Pancreas (tissue), 10 donors: Measurements from ENCODE around the gene GAA. TPM values are rescaled to one million over a fixed set of nuclear protein-coding genes. Genes with fewer than 3 reads are reported as not detected.

ENCODE experiments used
- ATAC-seq, 4 donors: fragments of 200-7000 bp; cut with Tn5 transposase; one replicate each; pipeline versions ENCODE4 v1.8.0 to v1.9.1; 2020; ENCODE audit warnings: mild to moderate bottlenecking in 4 of 4, moderate library complexity in 4 of 4
- DNase-seq, 6 donors: peaks; one replicate each; pipeline ENCODE4 v3.0.0-alpha.2; 2020
- FAIRE-seq: peaks from 2 replicates; lab custom pipeline; 2012; peaks lifted over from hg19 to GRCh38; lab: Jason Lieb, UNC
- H3K27ac ChIP-seq, 4 donors: fragments of 200-600 bp; sonication (generic); 1 replicate in 3 of 4; 2 replicates in 1 of 4; pipeline versions ENCODE4 v1.5.0 to v1.8.0; 2020
- H3K27me3 ChIP-seq, 4 donors: fragments of 200-600 bp; one replicate each; pipeline ENCODE4 v1.8.0; 2021
- H3K36me3 ChIP-seq, 3 donors: fragments of 200-600 bp; sonication (generic) in 1 of 3; one replicate each; pipeline versions ENCODE4 v1.5.0 to v1.8.0; 2020 to 2021
- H3K4me1 ChIP-seq, 3 donors: fragments of 200-600 bp; one replicate each; pipeline ENCODE4 v1.8.0; 2021
- H3K4me3 ChIP-seq, 4 donors: fragments of 200-600 bp; sonication (generic) in 2 of 4; one replicate each; pipeline versions ENCODE4 v1.5.0 to v1.8.0; 2020 to 2021
- H3K9me3 ChIP-seq, 4 donors: fragments of 200-600 bp; one replicate each; pipeline ENCODE4 v1.8.0; 2021
- WGBS, 2 donors: extraction: QIAGEN DNeasy Blood & Tissue Kit; methylation state at CpG; one replicate each; pipeline ENCODE4 v1.1.7; 2013; 5-methylcytosine and 5-hydroxymethylcytosine counted together
- intact Hi-C, 3 donors: fragments of 100-400 bp; cut with DNase I; formaldehyde crosslinking; loops; one replicate each; pipeline versions ENCODE4 v1.11.1 to v1.14.2; 2022
- polyA plus RNA-seq, 2 donors: library from polyadenylated mRNA; stranded (reverse); fragments of 200-250 nt; gene quantifications; one replicate each; pipeline ENCODE4 v1.2.3, GENCODE V29; 2013
- total RNA-seq, 6 donors: library from RNA; stranded (reverse); fragmentation: NEBNext Ultra II Directional in 4 of 6; extraction: Animal tissue kit (Norgen Biotek cat#: 25700) in 4 of 6; gene quantifications; one replicate each; pipeline versions ENCODE4 v1.2.1 to v1.2.4, GENCODE V29; 2021 to 2023
- TF ChIP-seq, protein P1 (sequence below), 4 donors: fragments of 200-600 bp; sonication (generic) in 3 of 4; IDR thresholded peaks; one replicate each; pipeline versions ENCODE4 v1.5.0 to v1.8.0; 2021; ENCODE audit warnings: antibody characterized with exemption in 4 of 4
- donor health status: healthy with polysubstance abuse.
- donor health status: DM: no; HTN: no; CAD: no; lungs with moderate emphysema.
- donor health status: DM: no; HTN: no; CAD: no.
- donor health status: control.
- donor health status: control.
- donor health status: Bipolar disorder and iron deficiency.
- donor health status: DM: yes; HTN: yes; CAD: no.
- donor health status: DM: no; HTN: no; CAD: no.
- donor health status: DM: no; HTN: no; CAD: no.
- donor health status: DM: yes; HTN: yes; CAD: no.

The GAA gene
- total and polyA plus RNA-seq, 8 donors = 20.2 to 56.3 (median 33.4) TPM

- no peak for FAIRE-seq
- TF ChIP-seq, protein P1, sequence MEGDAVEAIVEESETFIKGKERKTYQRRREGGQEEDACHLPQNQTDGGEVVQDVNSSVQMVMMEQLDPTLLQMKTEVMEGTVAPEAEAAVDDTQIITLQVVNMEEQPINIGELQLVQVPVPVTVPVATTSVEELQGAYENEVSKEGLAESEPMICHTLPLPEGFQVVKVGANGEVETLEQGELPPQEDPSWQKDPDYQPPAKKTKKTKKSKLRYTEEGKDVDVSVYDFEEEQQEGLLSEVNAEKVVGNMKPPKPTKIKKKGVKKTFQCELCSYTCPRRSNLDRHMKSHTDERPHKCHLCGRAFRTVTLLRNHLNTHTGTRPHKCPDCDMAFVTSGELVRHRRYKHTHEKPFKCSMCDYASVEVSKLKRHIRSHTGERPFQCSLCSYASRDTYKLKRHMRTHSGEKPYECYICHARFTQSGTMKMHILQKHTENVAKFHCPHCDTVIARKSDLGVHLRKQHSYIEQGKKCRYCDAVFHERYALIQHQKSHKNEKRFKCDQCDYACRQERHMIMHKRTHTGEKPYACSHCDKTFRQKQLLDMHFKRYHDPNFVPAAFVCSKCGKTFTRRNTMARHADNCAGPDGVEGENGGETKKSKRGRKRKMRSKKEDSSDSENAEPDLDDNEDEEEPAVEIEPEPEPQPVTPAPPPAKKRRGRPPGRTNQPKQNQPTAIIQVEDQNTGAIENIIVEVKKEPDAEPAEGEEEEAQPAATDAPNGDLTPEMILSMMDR (IDR thresholded peaks at IDR 0.05) = no peak
- peak in 1 of 4 donors; percentile 9 for ATAC-seq
- H3K27me3 ChIP-seq = no peaks in the 10 kb centered on the region
- intact Hi-C loops = no loop called here
- no peak overlapping the region for H3K27ac ChIP-seq
- H3K9me3 ChIP-seq = no peaks in the 10 kb centered on the region
- H3K4me1 ChIP-seq = no peaks in the 10 kb centered on the region
- H3K36me3 ChIP-seq = no peaks in the 10 kb centered on the region
- 89 to 90% methylated on average over 31 of the region's 31 CpGs for WGBS, 2 donors
- DNase-seq = peak in 1 of 6 donors; percentile 18
- no peak overlapping the region for H3K4me3 ChIP-seq
Measured at GRCh38 chr17:80117491-80118401, 16.4 kb downstream of the GAA start.

- TF ChIP-seq, protein P1 (IDR thresholded peaks at IDR 0.05) = no peak
- Histone ChIP-seq H3K9me3 (no peaks in the 10 kb centered on the region), H3K27ac (no peak overlapping the region), H3K4me1 (no peaks in the 10 kb centered on the region), H3K4me3 (no peak overlapping the region), H3K36me3 (no peaks in the 10 kb centered on the region), H3K27me3 (no peaks in the 10 kb centered on the region)
- FAIRE-seq = no peak
- WGBS, 2 donors = 91% methylated on average over 35 of the region's 35 CpGs
- ATAC-seq = no peak
- no peak for DNase-seq
- intact Hi-C loops = no loop called here
Measured at GRCh38 chr17:80118601-80119270, 17.4 kb downstream of the GAA start.

GRCh38 chr17:80119271-80119791 lies 17.9 kb downstream of the GAA start:
- H3K27me3 ChIP-seq = no peaks in the 10 kb centered on the region
- DNase-seq (no peak), FAIRE-seq (no peak), ATAC-seq (no peak)
- H3K9me3 ChIP-seq = no peaks in the 10 kb centered on the region
- intact Hi-C loops = no loop called here
- no peak overlapping the region for H3K4me3 ChIP-seq
- H3K4me1 ChIP-seq = peaks cover 0 to 5% (median 0%) of the 10 kb centered on the region in 3 donors
- TF ChIP-seq, protein P1 (IDR thresholded peaks at IDR 0.05) = no peak
- H3K36me3 ChIP-seq = no peaks in the 10 kb centered on the region
- WGBS, 2 donors = 91 to 93% methylated on average over 23 to 24 of the region's 24 CpGs
- H3K27ac ChIP-seq = no peak overlapping the region

DNA sequence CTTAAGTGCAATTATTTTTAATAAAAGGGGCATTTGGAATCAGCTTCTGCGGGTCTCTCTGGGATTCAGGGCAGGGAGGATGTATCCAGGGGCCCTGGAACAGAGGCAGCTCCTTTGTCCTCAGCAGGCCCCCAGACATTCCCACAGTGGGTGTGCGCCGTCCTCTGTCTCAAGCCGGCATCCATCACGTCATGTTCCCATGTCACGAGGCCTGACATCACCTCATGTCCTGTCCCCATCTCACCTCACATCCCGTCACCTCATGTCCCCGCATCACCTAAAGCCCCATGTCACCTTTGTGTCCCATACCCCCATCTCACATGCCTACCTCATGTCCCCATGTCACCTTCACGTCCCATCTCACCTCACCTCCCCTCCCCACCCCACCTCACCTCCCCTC lies 18.5 kb downstream of the GAA start:
- peaks cover 0 to 6% (median 0%) of the 10 kb centered on the region in 3 donors for H3K4me1 ChIP-seq
- H3K27me3 ChIP-seq = no peaks in the 10 kb centered on the region
- ATAC-seq (no peak), DNase-seq (no peak), FAIRE-seq (no peak)
- no peak overlapping the region for H3K4me3 ChIP-seq
- no peaks in the 10 kb centered on the region for H3K36me3 ChIP-seq
- no peaks in the 10 kb centered on the region for H3K9me3 ChIP-seq
- intact Hi-C loops = no loop called here
- WGBS, 2 donors = 86 to 88% methylated on average over 9 of the region's 9 CpGs
- TF ChIP-seq, protein P1 (IDR thresholded peaks at IDR 0.05) = no peak
- H3K27ac ChIP-seq = no peak overlapping the region
